ENCODE measurements around the gene TIMM22. TPM values are rescaled to one million over a fixed set of nuclear protein-coding genes. Genes with fewer than 3 reads are reported as not detected.

Gene TIMM22
- total RNA-seq, 1 experiment from 2014 or later: 11.6 TPM

DNA sequence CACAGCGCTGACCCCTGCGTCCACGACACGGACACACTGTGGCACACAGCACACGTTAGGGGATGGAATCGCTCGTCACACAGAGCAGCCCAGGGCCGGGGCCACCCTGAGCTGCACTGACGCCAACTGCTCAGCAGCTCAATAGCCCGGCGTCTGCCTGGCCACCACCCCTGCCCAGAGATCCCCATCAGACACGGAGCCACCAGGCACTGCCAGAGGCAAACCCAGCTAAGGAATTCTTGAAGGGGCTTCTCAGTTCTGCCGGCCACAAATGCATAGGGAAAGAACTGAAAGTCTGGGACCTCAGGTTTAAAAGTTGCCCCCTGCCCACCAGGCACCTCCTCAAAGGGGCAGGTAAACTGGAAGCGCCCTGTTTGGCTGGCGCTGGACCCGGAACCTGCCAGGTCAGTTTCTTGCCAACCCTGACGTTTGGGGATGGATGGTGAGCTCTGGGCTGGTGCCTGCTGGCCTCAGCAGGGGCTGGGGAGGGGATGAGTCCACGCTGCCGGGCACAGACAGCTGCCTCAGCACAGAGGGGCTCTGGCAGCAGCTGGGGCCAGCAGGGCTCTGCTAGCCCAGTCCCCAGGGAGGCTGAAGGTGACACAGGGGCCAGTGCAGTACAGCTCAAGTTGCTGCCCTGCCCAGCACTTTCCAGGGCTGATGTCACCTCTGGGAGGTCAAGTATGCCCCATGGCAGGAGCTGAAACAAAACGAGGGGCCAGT lies 33.2 kb downstream of the TIMM22 start:
- POLR2A ChIA-PET (ENCODE audit: unreplicated experiment): interaction anchor here (0.6 kb wide), 1 partner anchor 50 kb away, joined by 10 read pairs; no protein-coding TSS in a partner anchor
- no TSS peak for BruUV-seq (replicated peaks)
- intact Hi-C loops (cut with micrococcal nuclease; ENCODE audit: unreplicated experiment): no loop called here
- Histone ChIP-seq H3K27me3 (ENCODE audit: insufficient read depth, low read depth) (no peaks in the 10 kb centered on the region), H2AFZ (no peak overlapping the region), H4K20me1 (ENCODE audit: insufficient read depth) (peaks cover 9% of the 10 kb centered on the region; the same call in 1 of the 2 replicates), H3K4me2 (no peak overlapping the region), H3K9me3 (ENCODE audit: insufficient read depth, low read depth) (no peaks in the 10 kb centered on the region), H3K27ac (no peak overlapping the region), H3F3A (ENCODE audit: insufficient read depth, low read depth) (no peaks in the 10 kb centered on the region), H3K79me2 (ENCODE audit: low read depth) (no peaks in the 10 kb centered on the region), H3K4me1 (replicated peaks; ENCODE audit: insufficient read depth) (no peaks in the 10 kb centered on the region), H3K36me3 (ENCODE audit: low read depth) (no peaks in the 10 kb centered on the region), H3K9me2 (ENCODE audit: insufficient read depth) (no peaks in the 10 kb centered on the region), H3K4me3 (no peak overlapping the region)
- CTCF ChIA-PET: no interaction called here
- no peak for DNase-seq
- TF ChIP-seq EZH2 (IDR thresholded peaks at IDR 0.05; ENCODE audit: low read depth): no peak
- TF ChIP-seq, protein P1, sequence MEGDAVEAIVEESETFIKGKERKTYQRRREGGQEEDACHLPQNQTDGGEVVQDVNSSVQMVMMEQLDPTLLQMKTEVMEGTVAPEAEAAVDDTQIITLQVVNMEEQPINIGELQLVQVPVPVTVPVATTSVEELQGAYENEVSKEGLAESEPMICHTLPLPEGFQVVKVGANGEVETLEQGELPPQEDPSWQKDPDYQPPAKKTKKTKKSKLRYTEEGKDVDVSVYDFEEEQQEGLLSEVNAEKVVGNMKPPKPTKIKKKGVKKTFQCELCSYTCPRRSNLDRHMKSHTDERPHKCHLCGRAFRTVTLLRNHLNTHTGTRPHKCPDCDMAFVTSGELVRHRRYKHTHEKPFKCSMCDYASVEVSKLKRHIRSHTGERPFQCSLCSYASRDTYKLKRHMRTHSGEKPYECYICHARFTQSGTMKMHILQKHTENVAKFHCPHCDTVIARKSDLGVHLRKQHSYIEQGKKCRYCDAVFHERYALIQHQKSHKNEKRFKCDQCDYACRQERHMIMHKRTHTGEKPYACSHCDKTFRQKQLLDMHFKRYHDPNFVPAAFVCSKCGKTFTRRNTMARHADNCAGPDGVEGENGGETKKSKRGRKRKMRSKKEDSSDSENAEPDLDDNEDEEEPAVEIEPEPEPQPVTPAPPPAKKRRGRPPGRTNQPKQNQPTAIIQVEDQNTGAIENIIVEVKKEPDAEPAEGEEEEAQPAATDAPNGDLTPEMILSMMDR (conservative IDR thresholded peaks at IDR 0.05): no peak

DNA sequence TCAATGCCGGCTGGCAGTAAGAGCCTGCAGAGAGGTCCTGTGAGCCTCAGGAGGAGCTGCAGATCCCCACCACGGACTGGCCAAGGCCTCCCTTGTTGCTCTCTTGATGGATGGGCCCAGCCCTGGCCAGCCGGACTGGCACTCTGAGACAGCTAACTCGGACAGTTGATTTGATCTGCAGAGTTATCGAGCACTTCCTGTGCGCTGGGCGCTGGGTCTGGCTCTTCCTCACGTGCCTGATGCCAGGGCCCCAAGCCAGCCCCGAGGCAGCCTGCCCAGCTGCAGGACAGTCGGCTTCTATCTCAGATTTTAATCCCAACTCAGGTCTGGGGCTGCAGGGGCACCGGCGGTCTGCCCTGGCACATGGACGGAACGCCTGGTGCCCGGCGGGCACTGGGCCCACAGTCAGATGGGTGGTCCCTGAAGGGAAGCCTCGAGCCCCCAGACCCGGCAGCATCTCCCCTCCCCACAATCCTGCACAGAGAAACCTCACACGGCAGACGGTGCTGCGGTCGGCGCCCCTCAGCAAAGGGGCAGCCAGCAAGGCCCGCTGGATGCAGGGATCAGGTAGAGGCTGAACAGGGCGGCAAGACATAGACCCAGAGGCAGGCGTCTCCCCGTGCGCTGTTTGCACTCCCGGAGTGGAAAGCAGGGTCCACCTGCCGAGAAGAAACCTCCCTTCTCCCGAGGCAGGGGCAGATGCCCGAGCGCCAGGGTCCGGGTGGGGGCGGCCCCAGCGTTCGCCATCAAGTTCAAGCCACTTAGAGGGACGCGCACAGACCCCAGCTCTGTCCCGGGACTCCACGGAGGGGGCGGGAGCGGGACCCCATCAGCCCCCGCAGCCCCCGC lies 34.0 kb downstream of the TIMM22 start:
- POLR2A ChIA-PET (ENCODE audit: unreplicated experiment): interaction anchor here (0.6 kb wide), 1 partner anchor 51 kb away, joined by 10 read pairs; no protein-coding TSS in a partner anchor
- TF ChIP-seq, protein P1 (conservative IDR thresholded peaks at IDR 0.05): no peak
- TF ChIP-seq EZH2 (IDR thresholded peaks at IDR 0.05; ENCODE audit: low read depth): no peak
- no peak overlapping the region for H3K4me2 ChIP-seq
- intact Hi-C loops (cut with micrococcal nuclease; ENCODE audit: unreplicated experiment): no loop called here
- no peak for DNase-seq
- no peaks in the 10 kb centered on the region for H3K4me1 ChIP-seq (replicated peaks; ENCODE audit: insufficient read depth)
- H3K9me3 ChIP-seq (ENCODE audit: insufficient read depth, low read depth): no peaks in the 10 kb centered on the region
- no peak overlapping the region for H3K4me3 ChIP-seq
- no peak overlapping the region for H3K27ac ChIP-seq
- CTCF ChIA-PET: no interaction called here
- H4K20me1 ChIP-seq (ENCODE audit: insufficient read depth): peaks cover 9% of the 10 kb centered on the region; the same call in 1 of the 2 replicates
- BruUV-seq (replicated peaks): no TSS peak
- no peaks in the 10 kb centered on the region for H3K9me2 ChIP-seq (ENCODE audit: insufficient read depth)
- H3K36me3 ChIP-seq (ENCODE audit: low read depth): no peaks in the 10 kb centered on the region
- H2AFZ ChIP-seq: no peak overlapping the region
- no peaks in the 10 kb centered on the region for H3K79me2 ChIP-seq (ENCODE audit: low read depth)
- no peaks in the 10 kb centered on the region for H3K27me3 ChIP-seq (ENCODE audit: insufficient read depth, low read depth)
- no peaks in the 10 kb centered on the region for H3F3A ChIP-seq (ENCODE audit: insufficient read depth, low read depth)

DNA sequence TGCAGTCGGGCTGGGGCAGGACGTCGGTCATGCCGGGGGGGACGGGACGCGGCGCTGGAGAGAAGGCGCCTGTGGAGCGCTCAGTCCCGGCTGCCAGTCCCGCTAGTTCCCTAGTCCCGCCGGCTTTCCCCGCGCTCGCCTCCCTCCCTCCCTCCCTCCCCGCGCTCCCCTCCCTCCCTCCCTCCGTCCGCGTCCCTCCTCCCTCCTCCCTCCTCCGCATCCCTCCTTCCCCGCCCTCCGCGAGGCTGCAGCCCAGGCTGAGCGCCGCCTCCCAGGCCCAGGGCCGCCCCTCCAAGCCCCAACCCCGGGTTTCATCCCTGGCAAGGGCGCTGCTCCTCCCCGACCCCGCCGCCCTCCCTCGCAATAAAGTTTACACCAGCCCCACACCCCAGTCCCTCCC lies 34.8 kb downstream of the TIMM22 start:
- ChIA-PET CTCF (no interaction called here), POLR2A (ENCODE audit: unreplicated experiment) (no interaction called here)
- Histone ChIP-seq H3K4me3 (no peak overlapping the region), H3K4me1 (replicated peaks; ENCODE audit: insufficient read depth) (no peaks in the 10 kb centered on the region), H3K27ac (no peak overlapping the region), H3K27me3 (ENCODE audit: insufficient read depth, low read depth) (no peaks in the 10 kb centered on the region), H3F3A (ENCODE audit: insufficient read depth, low read depth) (no peaks in the 10 kb centered on the region), H3K36me3 (ENCODE audit: low read depth) (no peaks in the 10 kb centered on the region), H3K79me2 (ENCODE audit: low read depth) (no peaks in the 10 kb centered on the region), H3K9me3 (ENCODE audit: insufficient read depth, low read depth) (no peaks in the 10 kb centered on the region), H3K9me2 (ENCODE audit: insufficient read depth) (no peaks in the 10 kb centered on the region), H2AFZ (no peak overlapping the region), H4K20me1 (ENCODE audit: insufficient read depth) (peaks cover 9% of the 10 kb centered on the region; the same call in 1 of the 2 replicates), H3K4me2 (no peak overlapping the region)
- no peak for TF ChIP-seq EZH2 (IDR thresholded peaks at IDR 0.05; ENCODE audit: low read depth)
- TF ChIP-seq, protein P1 (conservative IDR thresholded peaks at IDR 0.05): no peak
- intact Hi-C loops (cut with micrococcal nuclease; ENCODE audit: unreplicated experiment): no loop called here
- no TSS peak for BruUV-seq (replicated peaks)
- DNase-seq: no peak

Data from PC-9 (cell line).